Astrocyte (in vitro differentiated cells and primary cell): ENCODE measurements around the gene RRP36. TPM values are rescaled to one million over a fixed set of nuclear protein-coding genes. Genes with fewer than 3 reads are reported as not detected.

ENCODE experiments used
- DNase-seq: peaks from one replicate; pipeline ENCODE4 v3.0.0-alpha.2; 2010; ENCODE audit warnings: low read depth
- FAIRE-seq: peaks from 2 replicates; lab custom pipeline; 2011; peaks lifted over from hg19 to GRCh38; lab: Jason Lieb, UNC
- H2AFZ ChIP-seq: 2 replicates; pipeline ENCODE4 v1.6.0; 2012; ENCODE audit warnings: low read depth, low read length, inconsistent platforms
- H3K27ac ChIP-seq: 2 replicates; pipeline ENCODE4 v1.5.1; 2011; ENCODE audit warnings: low read depth, low read length, inconsistent platforms
- H3K27me3 ChIP-seq: 2 replicates; pipeline ENCODE4 v1.6.0; 2011; ENCODE audit warnings: low read length, inconsistent platforms; ENCODE audit not compliant: insufficient read depth
- H3K36me3 ChIP-seq: 2 replicates; pipeline ENCODE4 v1.5.1; 2011; ENCODE audit warnings: low read length, inconsistent platforms; ENCODE audit not compliant: insufficient read depth
- H3K4me1 ChIP-seq: 2 replicates; pipeline ENCODE4 v1.5.1; 2011; ENCODE audit warnings: low read length, inconsistent platforms; ENCODE audit not compliant: insufficient read depth
- H3K4me2 ChIP-seq: 2 replicates; pipeline ENCODE4 v1.6.0; 2012; ENCODE audit warnings: low read length, inconsistent platforms
- H3K4me3 ChIP-seq: 2 replicates; pipeline ENCODE4 v1.5.1; 2011; ENCODE audit warnings: low read depth, mild to moderate bottlenecking, low read length, inconsistent platforms; ENCODE audit not compliant: insufficient read depth
- H3K79me2 ChIP-seq: 2 replicates; pipeline ENCODE4 v1.6.0; 2012; ENCODE audit warnings: mild to moderate bottlenecking, low read length, inconsistent platforms; ENCODE audit not compliant: insufficient read depth
- H3K9ac ChIP-seq: 2 replicates; pipeline ENCODE4 v1.6.0; 2012; ENCODE audit warnings: mild to moderate bottlenecking, low read length, inconsistent platforms
- H3K9me3 ChIP-seq: 2 replicates; pipeline ENCODE4 v1.5.1; 2012; ENCODE audit warnings: low read depth, mild to moderate bottlenecking, low read length, inconsistent platforms; ENCODE audit not compliant: insufficient read depth
- H4K20me1 ChIP-seq: 2 replicates; pipeline ENCODE4 v1.6.0; 2012; ENCODE audit warnings: low read length, inconsistent platforms; ENCODE audit not compliant: insufficient read depth
- H3K27ac Mint-ChIP-seq: one replicate; pipeline ENCODE4 v1.8.0; 2021; ENCODE audit warnings: mild to moderate bottlenecking, mixed read lengths; ENCODE audit not compliant: unreplicated experiment
- H3K27me3 Mint-ChIP-seq: one replicate; pipeline ENCODE4 v1.8.0; 2021; ENCODE audit warnings: low read depth, mixed read lengths; ENCODE audit not compliant: unreplicated experiment
- H3K36me3 Mint-ChIP-seq: one replicate; pipeline ENCODE4 v1.8.0; 2021; ENCODE audit warnings: low read depth, mixed read lengths; ENCODE audit not compliant: unreplicated experiment
- H3K4me1 Mint-ChIP-seq: one replicate; pipeline ENCODE4 v1.8.0; 2021; ENCODE audit warnings: low read depth, mixed read lengths; ENCODE audit not compliant: unreplicated experiment
- H3K4me3 Mint-ChIP-seq: one replicate; pipeline ENCODE4 v1.8.0; 2021; ENCODE audit warnings: mild to moderate bottlenecking, moderate library complexity, mixed read lengths; ENCODE audit not compliant: unreplicated experiment
- H3K9me3 Mint-ChIP-seq: one replicate; pipeline ENCODE4 v1.8.0; 2021; ENCODE audit warnings: mild to moderate bottlenecking, mixed read lengths; ENCODE audit not compliant: unreplicated experiment
- EZH2 ChIP-seq: IDR thresholded peaks from 2 replicates; pipeline ENCODE4 v1.6.1; 2012; ENCODE audit warnings: mild to moderate bottlenecking, low read length, inconsistent platforms; ENCODE audit not compliant: insufficient read depth
- total RNA-seq: library from RNA; stranded (reverse); gene quantifications from 2 replicates; pipeline ENCODE4 v1.2.1, GENCODE V29; 2021
- TF ChIP-seq, protein P1 (sequence below): IDR thresholded peaks from 2 replicates; pipeline ENCODE4 v1.5.1; 2011; ENCODE audit warnings: low read depth, mild to moderate bottlenecking, inconsistent platforms, low read length, moderate library complexity; ENCODE audit not compliant: insufficient read depth

RRP36 gene
- total RNA-seq, 1 donor from 2014 or later, result 77.9 TPM

DNA sequence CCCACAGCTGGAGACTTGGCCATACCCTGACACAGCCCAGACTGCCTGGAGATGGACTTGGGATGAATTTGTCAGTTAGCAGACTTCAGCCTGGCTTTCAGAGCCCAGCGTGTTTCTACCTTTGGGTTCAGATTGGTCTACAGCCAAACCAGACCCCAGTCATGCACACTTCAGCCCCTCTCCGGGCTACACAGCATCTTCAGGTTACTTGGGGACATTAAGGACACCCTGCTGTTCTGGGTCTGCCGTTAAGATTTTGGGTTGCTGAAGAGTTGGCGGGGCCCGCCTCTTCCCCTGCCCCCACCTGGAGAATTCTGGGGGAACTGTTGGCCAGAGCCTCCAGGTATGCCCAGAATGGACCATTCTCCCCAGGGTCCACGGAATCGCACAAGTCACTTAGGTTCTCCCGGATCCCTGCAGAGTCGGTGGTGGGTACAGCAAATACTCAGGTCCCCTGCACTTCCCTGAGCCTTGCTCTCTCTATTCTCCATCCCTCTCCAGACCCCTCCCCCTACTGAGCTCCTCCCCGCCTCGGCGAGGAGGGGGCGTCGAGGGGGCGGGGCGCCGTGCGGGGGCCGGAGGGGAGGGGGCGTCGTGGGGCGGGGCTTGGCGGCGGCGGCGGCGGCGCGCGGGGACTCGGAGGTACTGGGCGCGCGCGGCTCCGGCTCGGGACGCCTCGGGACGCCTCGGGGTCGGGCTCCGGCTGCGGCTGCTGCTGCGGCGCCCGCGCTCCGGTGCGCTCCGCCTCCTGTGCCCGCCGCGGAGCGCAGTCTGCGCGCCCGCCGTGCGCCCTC lies 54.4 kb downstream of the RRP36 start, which contains the start of gene PTK7:
Gene PTK7, plus strand, starts transcription at position 645 of the 794 bp plus-strand sequence. CDS start 175 bp downstream, outside the sequence.
- H3K4me3 ChIP-seq, result peak within 1 kb of the TSS; percentile 98
- H3K27me3 Mint-ChIP-seq, result no peaks in the 10 kb centered on the region
- no peaks in the 10 kb centered on the region for H3K9me3 Mint-ChIP-seq
- no peaks in the 10 kb centered on the region for H3K36me3 ChIP-seq
- peak within 1 kb of the TSS; percentile 83 for H3K27ac Mint-ChIP-seq
- peaks cover 47% of the 10 kb centered on the region for H3K79me2 ChIP-seq
- peak within 1 kb of the TSS; percentile 99 for H3K9ac ChIP-seq
- no peak for DNase-seq
- no peaks in the 10 kb centered on the region for H3K9me3 ChIP-seq
- H3K27me3 ChIP-seq, result no peaks in the 10 kb centered on the region
- peaks cover 32% of the 10 kb centered on the region for H3K4me1 Mint-ChIP-seq
- peak within 1 kb of the TSS; percentile 91 for H3K27ac ChIP-seq
- peak within 1 kb of the TSS; percentile 92 for H3K4me3 Mint-ChIP-seq
- H4K20me1 ChIP-seq, result peaks cover 28% of the 10 kb centered on the region
- H3K4me2 ChIP-seq, result peak within 1 kb of the TSS; percentile 97
- peaks cover 7% of the 10 kb centered on the region for H3K36me3 Mint-ChIP-seq
- TF ChIP-seq, protein P1, sequence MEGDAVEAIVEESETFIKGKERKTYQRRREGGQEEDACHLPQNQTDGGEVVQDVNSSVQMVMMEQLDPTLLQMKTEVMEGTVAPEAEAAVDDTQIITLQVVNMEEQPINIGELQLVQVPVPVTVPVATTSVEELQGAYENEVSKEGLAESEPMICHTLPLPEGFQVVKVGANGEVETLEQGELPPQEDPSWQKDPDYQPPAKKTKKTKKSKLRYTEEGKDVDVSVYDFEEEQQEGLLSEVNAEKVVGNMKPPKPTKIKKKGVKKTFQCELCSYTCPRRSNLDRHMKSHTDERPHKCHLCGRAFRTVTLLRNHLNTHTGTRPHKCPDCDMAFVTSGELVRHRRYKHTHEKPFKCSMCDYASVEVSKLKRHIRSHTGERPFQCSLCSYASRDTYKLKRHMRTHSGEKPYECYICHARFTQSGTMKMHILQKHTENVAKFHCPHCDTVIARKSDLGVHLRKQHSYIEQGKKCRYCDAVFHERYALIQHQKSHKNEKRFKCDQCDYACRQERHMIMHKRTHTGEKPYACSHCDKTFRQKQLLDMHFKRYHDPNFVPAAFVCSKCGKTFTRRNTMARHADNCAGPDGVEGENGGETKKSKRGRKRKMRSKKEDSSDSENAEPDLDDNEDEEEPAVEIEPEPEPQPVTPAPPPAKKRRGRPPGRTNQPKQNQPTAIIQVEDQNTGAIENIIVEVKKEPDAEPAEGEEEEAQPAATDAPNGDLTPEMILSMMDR, result no peak
- no peak for TF ChIP-seq EZH2
- H3K4me1 ChIP-seq, result peaks cover 29% of the 10 kb centered on the region
- H2AFZ ChIP-seq, result peak within 1 kb of the TSS; percentile 64
- no peak for FAIRE-seq

- peak overlapping the region; percentile 48 for H3K27ac Mint-ChIP-seq
- H3K27me3 Mint-ChIP-seq, result no peaks in the 10 kb centered on the region
- Histone ChIP-seq H3K27me3 (no peaks in the 10 kb centered on the region), H2AFZ (peak overlapping the region; percentile 64), H3K4me2 (peak overlapping the region; percentile 97), H3K36me3 (no peaks in the 10 kb centered on the region), H3K9ac (peak overlapping the region; percentile 99), H3K27ac (peak overlapping the region; percentile 91), H4K20me1 (peaks cover 36% of the 10 kb centered on the region), H3K4me1 (peaks cover 32% of the 10 kb centered on the region), H3K9me3 (no peaks in the 10 kb centered on the region), H3K4me3 (peak overlapping the region; percentile 98), H3K79me2 (peaks cover 55% of the 10 kb centered on the region)
- peak; percentile 45 for DNase-seq
- TF ChIP-seq, protein P1, result no peak
- TF ChIP-seq EZH2, result no peak
- no peaks in the 10 kb centered on the region for H3K9me3 Mint-ChIP-seq
- H3K36me3 Mint-ChIP-seq, result peaks cover 10% of the 10 kb centered on the region
- peaks cover 28% of the 10 kb centered on the region for H3K4me1 Mint-ChIP-seq
- FAIRE-seq, result no peak
- peak overlapping the region; percentile 92 for H3K4me3 Mint-ChIP-seq
Observed at GRCh38 chr6:43076464-43077332, 55.3 kb downstream of the RRP36 start.
